HG02870 (cell line): Measurements from ENCODE around the gene ALK.

Experiments
- ATAC-seq: cut with Tn5 transposase; IDR thresholded peaks from one replicate; pipeline ENCODE4 v1.9.1; 2021; ENCODE audit warnings: mild to moderate bottlenecking, moderate library complexity; ENCODE audit not compliant: unreplicated experiment

Gene ALK

DNA sequence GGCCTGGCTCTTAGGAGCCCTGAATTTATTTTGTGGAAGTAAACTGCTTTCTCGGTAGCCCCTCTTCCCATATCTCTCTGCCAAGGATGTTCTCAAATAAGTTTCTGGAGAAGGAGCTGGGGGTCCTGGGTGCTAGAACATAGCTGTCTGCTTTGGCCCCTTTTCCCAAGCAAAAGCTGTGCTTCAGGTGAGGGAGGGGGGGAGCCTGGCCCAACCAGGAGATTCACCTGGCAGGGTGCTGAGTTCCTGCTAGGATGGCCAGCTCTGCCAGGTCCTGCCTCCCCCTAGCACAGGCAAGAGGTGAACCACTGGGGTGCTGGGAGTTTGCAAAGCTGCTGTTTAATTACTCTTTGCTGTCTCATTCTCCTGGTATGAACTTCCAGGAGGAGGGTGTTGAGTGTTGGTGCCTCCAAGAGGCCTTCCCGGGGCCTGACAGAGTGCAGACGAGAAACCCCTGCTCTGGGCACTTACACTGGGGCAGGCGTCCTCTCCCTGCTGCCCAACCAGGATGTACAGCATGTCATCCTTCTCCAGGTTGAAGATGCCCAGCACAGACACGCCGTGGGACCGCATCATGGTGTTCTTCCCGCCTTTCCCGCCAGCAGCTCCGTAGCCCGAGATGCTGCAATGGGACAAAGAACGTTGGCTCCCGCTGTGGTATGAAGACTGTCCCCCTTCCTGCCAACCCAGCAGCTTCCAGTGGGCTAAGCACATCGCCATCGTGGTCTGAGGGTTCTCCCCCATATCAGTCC lies 682.0 kb downstream of the ALK start:
- ATAC-seq: no peak

GRCh38 chr2:29238497-29238896 lies 682.9 kb downstream of the ALK start:
- no peak for ATAC-seq

GRCh38 chr2:29236074-29236473 lies 685.3 kb downstream of the ALK start:
- ATAC-seq: no peak

DNA sequence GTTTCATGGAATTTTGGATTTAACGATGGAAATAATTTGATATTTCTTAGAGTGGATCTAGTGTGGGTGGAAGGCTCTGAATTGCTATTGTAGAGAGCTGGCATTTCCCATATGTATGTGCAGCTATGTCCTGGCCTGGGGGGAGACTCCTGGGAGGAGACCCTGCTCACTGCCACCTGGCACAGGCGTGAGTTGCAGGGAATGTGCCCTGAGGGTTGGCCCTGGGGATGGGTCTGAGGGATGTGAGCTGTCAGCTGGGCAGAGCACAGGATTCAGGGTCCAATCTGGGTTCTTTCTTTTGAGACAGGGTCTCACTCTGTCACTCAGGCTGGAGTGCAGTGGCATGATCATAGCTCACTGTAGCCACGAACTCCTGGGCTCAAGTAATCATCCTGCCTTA lies 686.0 kb downstream of the ALK start:
- ATAC-seq: no peak

DNA sequence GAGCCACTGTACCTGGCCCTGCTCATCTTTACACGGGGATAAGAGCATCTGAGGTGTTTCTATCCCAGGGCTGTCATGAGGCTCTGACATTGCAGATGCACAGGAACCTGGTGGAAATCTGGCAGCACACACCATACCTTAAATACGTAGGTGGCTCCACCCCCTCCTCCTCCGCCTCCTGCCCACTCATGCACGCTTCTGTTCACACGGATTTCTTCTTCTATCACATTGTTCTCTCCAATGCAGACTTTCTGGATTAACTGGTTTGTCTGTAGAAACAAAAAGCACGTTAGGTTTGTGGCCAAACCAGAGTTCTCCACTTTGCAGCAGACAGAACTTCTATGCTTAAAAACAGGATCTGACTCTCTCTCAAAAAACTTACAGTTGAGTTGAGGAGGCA lies 688.0 kb downstream of the ALK start:
- no peak for ATAC-seq

DNA sequence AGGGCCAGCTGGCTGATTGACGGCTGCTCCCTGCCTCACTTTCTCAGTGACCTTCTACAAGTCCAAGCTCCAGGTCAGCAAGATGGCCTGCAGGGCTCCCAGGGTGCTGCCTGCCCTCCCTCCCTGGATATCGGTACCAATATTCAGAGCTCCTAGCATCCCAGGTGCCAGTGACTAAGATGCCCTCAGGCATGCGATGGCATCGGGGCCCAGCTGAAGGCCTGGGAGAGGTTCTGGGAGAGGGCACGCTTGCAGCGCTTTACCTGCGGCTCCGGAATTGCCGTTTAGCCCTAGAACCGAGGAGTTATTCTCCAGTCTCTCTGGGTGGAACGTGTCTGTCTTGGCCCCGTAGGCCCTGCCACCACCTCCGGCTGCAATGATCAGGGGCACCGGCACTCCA lies 689.3 kb downstream of the ALK start:
- ATAC-seq: no peak

GRCh38 chr2:29229640-29230039 lies 691.7 kb downstream of the ALK start:
- ATAC-seq: no peak

DNA sequence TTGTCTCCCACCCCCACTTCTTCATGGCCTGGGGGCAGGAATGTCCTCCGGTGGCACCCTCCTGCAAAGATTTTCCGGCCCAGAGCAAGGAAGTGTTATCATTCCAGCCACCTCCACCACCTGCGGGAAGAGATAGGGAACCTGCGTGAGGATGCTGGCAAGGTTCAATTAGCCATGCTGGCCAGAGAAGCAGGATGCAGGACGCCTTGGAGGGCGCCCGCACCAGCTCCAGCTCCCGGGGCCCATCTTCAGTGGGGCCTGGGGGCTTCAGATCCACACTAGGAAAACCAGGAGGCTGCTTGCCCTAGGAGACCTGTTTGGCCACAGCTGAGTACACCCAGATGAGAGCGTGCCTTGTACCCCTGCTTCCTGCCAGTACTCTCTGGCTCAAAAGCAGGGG lies 692.4 kb downstream of the ALK start:
- ATAC-seq: no peak

DNA sequence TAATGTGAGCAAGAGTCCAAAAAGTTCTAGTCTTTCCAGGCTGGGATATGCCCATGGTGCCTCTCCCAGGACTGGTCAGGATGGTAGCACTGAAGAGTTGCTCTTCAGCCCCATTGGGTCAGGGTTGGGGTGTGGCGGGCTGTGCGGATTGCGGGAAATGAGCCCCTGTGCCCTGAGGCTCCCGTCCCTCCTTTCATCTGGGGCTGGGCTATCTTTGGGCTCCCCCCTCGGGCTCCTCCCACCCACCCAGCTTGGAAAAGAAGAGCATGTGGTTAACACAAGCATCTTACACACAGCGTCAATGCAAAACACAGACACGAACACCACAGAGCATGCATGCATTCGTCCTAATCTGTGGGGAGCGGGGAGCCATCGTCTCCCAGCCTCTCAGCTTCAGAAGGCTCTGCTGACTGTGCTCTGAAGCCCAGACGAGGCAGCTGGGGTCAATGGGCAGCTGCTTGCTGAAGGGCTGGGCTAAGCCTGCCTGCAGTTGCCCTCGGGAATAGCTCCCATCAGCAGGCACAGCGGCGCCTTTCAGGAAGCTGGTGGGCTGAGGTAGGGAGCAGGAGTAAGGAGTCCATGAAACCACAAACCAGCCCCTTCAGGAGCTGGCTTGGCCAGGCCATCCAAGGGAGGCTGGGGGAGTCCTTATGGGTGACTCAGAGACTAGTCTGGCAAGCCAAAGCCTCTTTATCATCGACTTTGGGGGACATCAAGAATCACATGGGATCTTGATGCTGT lies 693.3 kb downstream of the ALK start:
- no peak for ATAC-seq

DNA sequence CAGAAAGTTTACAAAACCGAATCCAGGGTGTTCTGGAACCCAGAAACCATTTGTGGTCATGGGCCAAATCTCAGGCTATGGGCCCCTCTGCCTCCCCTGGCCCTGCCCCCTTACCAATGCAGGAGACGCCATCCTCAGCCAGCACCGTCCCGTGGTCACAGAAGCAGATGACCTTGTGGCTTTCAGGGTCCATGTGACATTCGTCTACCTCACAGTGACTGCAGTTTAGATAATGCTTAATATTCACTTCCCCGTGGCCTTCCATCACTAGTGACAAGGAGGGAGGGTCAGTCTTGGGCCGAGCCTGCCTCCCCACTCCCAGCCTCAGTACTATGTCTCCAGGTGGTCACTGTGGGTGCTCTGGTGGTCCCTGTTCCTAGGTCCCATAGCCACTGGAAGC lies 694.6 kb downstream of the ALK start:
- no peak for ATAC-seq

DNA sequence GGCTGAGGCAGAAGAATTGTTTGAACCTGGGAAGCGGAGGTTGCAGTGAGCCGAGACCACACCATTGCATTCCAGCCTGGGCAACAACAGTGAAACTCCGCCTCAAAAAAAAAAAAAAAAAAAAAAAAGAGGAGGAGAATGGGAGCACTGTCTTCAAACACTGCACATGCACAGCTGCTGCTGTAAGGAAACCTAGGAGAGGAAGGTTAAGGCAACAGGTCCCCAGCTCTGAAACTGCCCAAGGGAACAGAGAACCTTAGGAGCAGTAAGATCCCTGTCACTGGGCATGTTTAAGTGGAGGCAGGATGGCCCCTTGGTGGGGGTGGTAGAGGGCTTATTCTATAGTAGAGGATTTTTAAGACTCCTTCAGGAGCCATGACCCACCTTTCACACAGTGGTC lies 695.0 kb downstream of the ALK start:
- no peak for ATAC-seq

DNA sequence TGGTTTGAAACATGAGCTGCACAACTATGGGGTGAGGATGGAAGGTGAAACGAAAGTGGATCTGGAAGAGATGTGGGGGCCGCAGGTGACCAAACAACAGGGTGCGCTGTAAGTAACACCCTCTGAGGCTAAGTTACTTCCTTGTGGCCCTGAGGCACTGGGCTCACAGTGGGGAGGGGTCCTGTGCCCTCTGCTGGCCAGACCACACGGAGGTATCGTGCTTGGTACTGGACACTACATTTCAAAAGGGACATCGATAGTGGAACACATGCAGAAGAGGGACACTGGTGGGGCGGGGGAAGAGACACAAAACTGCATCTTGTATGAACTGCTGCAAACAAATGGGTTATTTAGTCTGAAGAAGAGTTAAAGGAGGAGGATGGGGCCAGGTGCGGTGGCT lies 695.6 kb downstream of the ALK start:
- no peak for ATAC-seq

DNA sequence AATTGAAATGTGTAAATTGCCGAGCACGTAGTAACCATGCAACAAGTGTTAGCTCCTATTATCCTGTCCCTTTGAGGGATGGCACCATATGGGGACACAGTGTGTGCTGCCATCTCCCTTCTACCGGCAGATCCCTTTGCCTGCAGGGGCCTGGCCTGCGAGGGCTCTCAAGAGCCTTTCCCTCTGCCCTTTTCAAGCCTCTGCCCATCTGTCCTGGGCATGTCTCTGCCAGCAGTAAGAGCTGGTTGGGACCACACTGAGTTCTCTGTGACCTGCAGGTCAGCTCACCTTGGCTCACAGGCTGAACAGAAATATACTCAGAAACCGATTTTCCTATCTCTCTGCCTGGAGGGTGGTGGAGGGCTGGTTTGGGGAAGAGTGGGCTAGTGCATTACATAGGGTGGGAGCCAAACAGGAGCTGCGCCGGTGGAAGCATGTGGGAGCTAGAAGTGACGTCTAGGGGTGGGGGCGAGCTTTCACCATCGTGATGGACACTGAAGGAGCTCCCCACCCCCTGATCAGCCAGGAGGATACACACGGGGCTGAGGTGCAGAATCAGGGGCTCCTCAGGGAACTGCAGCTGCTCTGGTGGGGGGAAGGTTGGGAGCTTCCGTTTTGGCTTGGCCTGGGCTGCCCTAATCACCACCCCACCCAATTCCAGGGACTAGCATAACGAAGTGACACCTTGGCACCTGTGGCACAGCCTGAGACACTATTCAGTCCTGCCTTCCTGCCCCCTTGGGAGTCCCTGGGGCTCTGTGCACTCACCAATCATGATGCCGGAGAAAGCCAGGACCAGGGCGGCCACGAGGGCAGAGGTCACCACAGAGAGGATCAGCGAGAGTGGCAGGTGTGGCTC lies 696.5 kb downstream of the ALK start:
- ATAC-seq: no peak

GRCh38 chr2:29223851-29224692 lies 697.3 kb downstream of the ALK start:
- no peak for ATAC-seq

DNA sequence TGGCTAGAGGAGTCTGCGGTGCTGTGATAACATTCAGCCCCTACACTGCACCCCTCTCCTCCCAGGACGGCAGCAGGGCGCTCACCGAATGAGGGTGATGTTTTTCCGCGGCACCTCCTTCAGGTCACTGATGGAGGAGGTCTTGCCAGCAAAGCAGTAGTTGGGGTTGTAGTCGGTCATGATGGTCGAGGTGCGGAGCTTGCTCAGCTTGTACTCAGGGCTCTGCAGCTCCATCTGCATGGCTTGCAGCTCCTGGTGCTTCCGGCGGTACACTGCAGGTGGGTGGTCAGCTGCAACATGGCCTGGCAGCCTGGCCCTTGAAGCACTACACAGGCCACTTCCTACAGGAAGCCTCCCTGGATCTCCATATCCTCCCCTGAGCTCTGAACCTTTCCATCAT lies 698.1 kb downstream of the ALK start:
- no peak for ATAC-seq

- no peak for ATAC-seq
These were observed 698.8 kb downstream of the ALK start for GRCh38 chr2:29222381-29223179.

- ATAC-seq: no peak
These were observed 700.7 kb downstream of the ALK start for GRCh38 chr2:29220506-29221270.

DNA sequence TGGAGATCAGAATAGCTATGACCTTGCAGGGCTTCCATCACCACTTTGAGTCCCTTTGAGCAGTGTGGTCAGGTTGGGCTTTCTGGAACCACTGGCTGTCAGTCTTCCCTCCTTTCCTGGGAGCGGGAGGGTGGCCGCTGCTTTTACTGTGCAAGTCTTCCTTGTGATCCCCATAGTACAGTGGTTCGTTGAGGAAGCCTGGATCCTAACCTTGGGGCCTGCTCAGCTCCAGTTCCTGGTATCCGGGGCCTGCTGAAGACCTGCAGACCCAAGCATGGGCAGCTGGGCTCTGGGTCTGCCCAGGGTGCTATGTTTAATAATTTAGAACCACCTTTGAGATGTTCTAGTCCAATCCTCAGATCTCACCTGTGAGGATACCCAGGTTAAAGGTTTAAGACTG lies 702.0 kb downstream of the ALK start:
- no peak for ATAC-seq

DNA sequence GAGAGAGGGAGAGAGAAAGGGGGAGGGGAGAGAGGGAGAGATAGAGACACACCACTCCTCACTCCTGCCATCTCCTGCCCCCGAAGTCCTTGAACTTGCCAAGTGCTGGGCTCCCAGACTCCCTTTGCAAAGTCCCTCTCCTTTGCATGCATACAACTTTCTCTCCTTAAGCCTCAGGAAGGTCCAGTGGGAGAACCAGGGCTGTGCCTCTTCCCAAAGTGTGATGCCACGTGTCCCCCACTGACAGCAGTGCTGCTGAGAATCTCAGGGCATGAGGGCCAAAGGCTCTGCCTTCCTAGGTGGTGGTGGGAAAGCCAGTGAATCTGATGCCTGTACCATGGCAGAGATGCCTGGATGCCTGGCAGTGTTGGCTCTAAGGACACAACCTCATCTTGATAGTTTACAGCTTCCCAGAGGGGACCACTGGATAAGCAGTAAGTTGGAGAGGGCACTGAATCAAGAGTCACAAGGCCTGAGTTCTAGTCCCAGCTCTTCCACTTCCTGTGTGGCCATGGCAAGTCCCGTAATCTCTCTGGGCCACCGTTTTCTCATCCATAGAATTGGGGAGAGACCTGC lies 702.7 kb downstream of the ALK start:
- no peak for ATAC-seq
